CD4-positive, alpha-beta memory T cell (primary cell): ENCODE data around the gene CELSR1. TPM values are rescaled to one million over a fixed set of nuclear protein-coding genes. Genes with fewer than 3 reads are reported as not detected.

Experiments used
- CTCF ChIA-PET: fragments of 350-600 bp; sonication (Branson Sonifier 250); formaldehyde crosslinking; loops from one replicate; lab custom pipeline; 2021; ENCODE audit warnings: inconsistent platforms; ENCODE audit not compliant: partially characterized antibody; lab: Charles Lee
- POLR2A ChIA-PET: fragments of 350-600 bp; sonication (Branson Sonifier 250); formaldehyde crosslinking; loops from one replicate; lab custom pipeline; 2021; ENCODE audit not compliant: partially characterized antibody; lab: Charles Lee
- DNase-seq, 5 donors: peaks; one replicate each; pipeline versions ENCODE4 v3.0.0 to v3.0.0-alpha.2; 2020 to 2022; ENCODE audit warnings: mixed read lengths in 1 of 5
- H3K27ac ChIP-seq: one replicate; pipeline ENCODE4 v1.7.0; 2013; ENCODE audit warnings: low read depth, low read length
- H3K27me3 ChIP-seq: 2 replicates; pipeline ENCODE4 v1.7.0; 2013; ENCODE audit warnings: mild to moderate bottlenecking, low read length, moderate library complexity; ENCODE audit not compliant: insufficient read depth
- H3K36me3 ChIP-seq: 2 replicates; pipeline ENCODE4 v1.7.0; 2013; ENCODE audit warnings: mild to moderate bottlenecking, low read length, moderate library complexity; ENCODE audit not compliant: insufficient read depth
- H3K4me1 ChIP-seq: 2 replicates; pipeline ENCODE4 v1.7.0; 2013; ENCODE audit warnings: mild to moderate bottlenecking, low read length, moderate library complexity; ENCODE audit not compliant: insufficient read depth
- H3K4me3 ChIP-seq, 2 donors: one replicate each; pipeline ENCODE4 v1.7.0; 2013; ENCODE audit warnings: low read length in 2 of 2, mild to moderate bottlenecking in 1 of 2
- H3K9me3 ChIP-seq, 2 donors: one replicate each; pipeline ENCODE4 v1.7.0; 2013; ENCODE audit warnings: low read length in 2 of 2, control low read depth in 1 of 2; ENCODE audit not compliant: control insufficient read depth in 1 of 2
- H3K27ac Mint-ChIP-seq, 7 donors: one replicate each; pipeline ENCODE4 v1.8.0; 2020 to 2021; ENCODE audit warnings: mixed read lengths in 7 of 7, mild to moderate bottlenecking in 6 of 7, inconsistent platforms in 3 of 7, moderate library complexity in 3 of 7
- H3K27me3 Mint-ChIP-seq, 2 donors: one replicate each; pipeline ENCODE4 v1.8.0; 2020 to 2021; ENCODE audit warnings: mixed read lengths in 2 of 2
- H3K36me3 Mint-ChIP-seq, 2 donors: one replicate each; pipeline ENCODE4 v1.8.0; 2020 to 2021; ENCODE audit warnings: mixed read lengths in 2 of 2, inconsistent platforms in 1 of 2, mild to moderate bottlenecking in 1 of 2
- H3K4me1 Mint-ChIP-seq, 4 donors: one replicate each; pipeline ENCODE4 v1.8.0; 2020 to 2021; ENCODE audit warnings: mixed read lengths in 4 of 4, mild to moderate bottlenecking in 1 of 4
- H3K4me3 Mint-ChIP-seq, 8 donors: one replicate each; pipeline ENCODE4 v1.8.0; 2020 to 2021; ENCODE audit warnings: mixed read lengths in 8 of 8, mild to moderate bottlenecking in 7 of 8, moderate library complexity in 6 of 8, inconsistent platforms in 3 of 8
- H3K9me3 Mint-ChIP-seq, 8 donors: one replicate each; pipeline ENCODE4 v1.8.0; 2020 to 2021; ENCODE audit warnings: mixed read lengths in 8 of 8, mild to moderate bottlenecking in 5 of 8, inconsistent platforms in 3 of 8, moderate library complexity in 1 of 8
- intact Hi-C: fragments of 100-400 bp; cut with micrococcal nuclease; formaldehyde crosslinking; loops from one replicate; pipeline ENCODE4 v1.15.1; 2023
- polyA plus RNA-seq, 2 donors: library from polyadenylated mRNA; unstranded; fragments of 300-500 nt; fragmentation: Illumina TruSeq; gene quantifications; one replicate each; pipeline ENCODE4 v1.2.3, GENCODE V29; 2021
- total RNA-seq, 2 experiments: library from RNA; stranded (reverse); gene quantifications; one replicate each; pipeline ENCODE4 v1.2.3, GENCODE V29; 2021

The CELSR1 gene
- total and polyA plus RNA-seq, 4 experiments from 2014 or later = 0.47 to 1.1 (median 0.81) TPM

DNA sequence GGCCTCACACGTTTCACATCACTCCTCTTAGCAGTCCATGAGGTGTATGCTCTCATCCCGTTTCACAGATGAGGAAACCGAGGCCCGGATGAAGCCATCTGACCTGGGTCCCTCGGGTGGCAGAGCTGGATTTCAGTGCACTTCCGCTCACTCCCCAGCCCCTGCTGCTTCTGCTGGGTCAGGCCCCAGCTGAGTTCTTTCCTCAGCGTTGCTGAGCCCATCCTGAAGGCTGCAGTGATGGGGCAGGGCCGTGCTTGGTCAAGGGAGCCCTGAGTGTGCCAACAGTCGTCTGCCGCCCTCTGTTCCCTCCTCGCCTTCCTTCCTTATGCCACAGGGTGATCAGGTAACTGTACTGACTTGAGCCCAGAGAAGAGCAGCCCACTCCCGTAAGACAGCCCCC is 189.8 kb downstream of the CELSR1 start:
- Histone ChIP-seq H3K36me3 (peaks cover 83% of the 10 kb centered on the region), H3K9me3 (no peaks in the 10 kb centered on the region), H3K27ac (no peak overlapping the region), H3K27me3 (no peaks in the 10 kb centered on the region), H3K4me1 (no peaks in the 10 kb centered on the region), H3K4me3 (no peak overlapping the region)
- H3K27me3 Mint-ChIP-seq = no peaks in the 10 kb centered on the region
- H3K9me3 Mint-ChIP-seq = no peaks in the 10 kb centered on the region
- peaks cover 3 to 6% (median 5%) of the 10 kb centered on the region in 4 donors for H3K4me1 Mint-ChIP-seq
- ChIA-PET CTCF (no interaction called here), POLR2A (no interaction called here)
- DNase-seq = no peak
- peaks cover 60 to 86% of the 10 kb centered on the region in 2 donors for H3K36me3 Mint-ChIP-seq
- H3K4me3 Mint-ChIP-seq = no peak overlapping the region
- intact Hi-C loops = no loop called here
- no peak overlapping the region for H3K27ac Mint-ChIP-seq

GRCh38 chr22:46346680-46347405 is 190.6 kb downstream of the CELSR1 start:
- peaks cover 58 to 87% of the 10 kb centered on the region in 2 donors for H3K36me3 Mint-ChIP-seq
- DNase-seq = peak in 1 of 5 donors; percentile 16
- Histone ChIP-seq H3K36me3 (peaks cover 81% of the 10 kb centered on the region), H3K27ac (no peak overlapping the region), H3K27me3 (no peaks in the 10 kb centered on the region), H3K4me1 (no peaks in the 10 kb centered on the region), H3K9me3 (no peaks in the 10 kb centered on the region), H3K4me3 (no peak overlapping the region)
- POLR2A ChIA-PET = interaction anchor here (0.9 kb wide), 1 partner anchor 10 kb away, joined by 3 read pairs; no protein-coding TSS in a partner anchor
- intact Hi-C loops = no loop called here
- peaks cover 3 to 10% (median 5%) of the 10 kb centered on the region in 4 donors for H3K4me1 Mint-ChIP-seq
- CTCF ChIA-PET = no interaction called here
- H3K4me3 Mint-ChIP-seq = no peak overlapping the region
- H3K27me3 Mint-ChIP-seq = no peaks in the 10 kb centered on the region
- no peak overlapping the region for H3K27ac Mint-ChIP-seq
- no peaks in the 10 kb centered on the region for H3K9me3 Mint-ChIP-seq

GRCh38 chr22:46340676-46341075 is 196.7 kb downstream of the CELSR1 start:
- H3K27me3 ChIP-seq = no peaks in the 10 kb centered on the region
- intact Hi-C loops = no loop called here
- Mint-ChIP-seq H3K9me3 (no peaks in the 10 kb centered on the region), H3K36me3 (peaks cover 47 to 80% of the 10 kb centered on the region in 2 donors), H3K27me3 (no peaks in the 10 kb centered on the region), H3K4me3 (no peak overlapping the region), H3K27ac (no peak overlapping the region), H3K4me1 (peaks cover 29 to 46% (median 38%) of the 10 kb centered on the region in 4 donors)
- no peaks in the 10 kb centered on the region for H3K9me3 ChIP-seq
- H3K27ac ChIP-seq = no peak overlapping the region
- H3K4me1 ChIP-seq = peaks cover 17% of the 10 kb centered on the region
- DNase-seq = no peak
- no peak overlapping the region for H3K4me3 ChIP-seq
- peaks cover 57% of the 10 kb centered on the region for H3K36me3 ChIP-seq
- POLR2A ChIA-PET = no interaction called here
- CTCF ChIA-PET = interaction anchor here (0.8 to 1.0 kb wide), 2 partner anchors 176 to 346 kb away, joined by 3 read pairs; no protein-coding TSS in a partner anchor

GRCh38 chr22:46339956-46340355 is 197.5 kb downstream of the CELSR1 start:
- H3K27ac Mint-ChIP-seq = peak overlapping the region in 2 of 7 donors; percentile 10 to 74
- no peaks in the 10 kb centered on the region for H3K9me3 Mint-ChIP-seq
- peaks cover 55% of the 10 kb centered on the region for H3K36me3 ChIP-seq

GRCh38 chr22:46338636-46339035 is 198.8 kb downstream of the CELSR1 start:
- peaks cover 28 to 55% (median 42%) of the 10 kb centered on the region in 4 donors for H3K4me1 Mint-ChIP-seq
- peak overlapping the region in 2 of 8 donors; percentile 2 to 17 for H3K4me3 Mint-ChIP-seq

More at GRCh38 chr22:46339956-46340355, 197.5 kb downstream of the CELSR1 start:
- no peaks in the 10 kb centered on the region for H3K27me3 ChIP-seq
- H3K9me3 ChIP-seq = no peaks in the 10 kb centered on the region
- no peak for DNase-seq
- H3K4me1 Mint-ChIP-seq = peaks cover 29 to 51% (median 39%) of the 10 kb centered on the region in 4 donors
- no peak overlapping the region for H3K27ac ChIP-seq
- peaks cover 45 to 80% of the 10 kb centered on the region in 2 donors for H3K36me3 Mint-ChIP-seq
- H3K4me3 ChIP-seq = no peak overlapping the region
- ChIA-PET POLR2A (no interaction called here), CTCF (interaction anchor here (0.8 to 1.0 kb wide), 2 partner anchors 176 to 345 kb away, joined by 3 read pairs; no protein-coding TSS in a partner anchor)
- no peaks in the 10 kb centered on the region for H3K27me3 Mint-ChIP-seq
- peak overlapping the region in 1 of 8 donors; percentile 27 for H3K4me3 Mint-ChIP-seq
- H3K4me1 ChIP-seq = peaks cover 17% of the 10 kb centered on the region
- intact Hi-C loops = no loop called here

DNA sequence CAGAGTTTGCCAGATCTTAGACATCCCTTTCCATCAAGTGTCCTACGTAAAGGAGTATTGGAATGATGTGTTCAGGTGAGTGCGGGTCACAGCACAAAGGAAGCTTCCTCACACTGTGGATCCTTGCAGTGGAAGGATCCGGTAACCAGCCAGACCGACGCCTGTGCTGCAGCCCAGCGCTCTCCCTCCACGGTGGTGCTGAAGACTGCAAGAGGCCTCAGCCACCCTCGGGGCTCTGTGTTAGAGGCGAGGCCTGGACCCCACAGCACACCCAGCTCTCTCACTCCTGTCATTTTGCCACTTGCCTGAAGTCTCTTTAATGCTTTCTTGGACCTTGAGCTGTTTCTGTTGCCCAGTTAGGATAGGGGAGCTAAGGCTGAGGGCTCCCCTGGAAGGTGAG is 199.6 kb downstream of the CELSR1 start:
- no peak overlapping the region for H3K27ac Mint-ChIP-seq

More at GRCh38 chr22:46338636-46339035, 198.8 kb downstream of the CELSR1 start:
- peak overlapping the region in 3 of 7 donors; percentile 23 to 61 (median 32) for H3K27ac Mint-ChIP-seq
- H3K27ac ChIP-seq = no peak overlapping the region
- no peaks in the 10 kb centered on the region for H3K9me3 Mint-ChIP-seq
- H3K36me3 Mint-ChIP-seq = peaks cover 38 to 66% of the 10 kb centered on the region in 2 donors
- H3K27me3 Mint-ChIP-seq = no peaks in the 10 kb centered on the region
- ChIA-PET POLR2A (no interaction called here), CTCF (interaction anchor here (1.1 kb wide), 1 partner anchor 344 kb away, joined by 3 read pairs; no protein-coding TSS in a partner anchor)
- DNase-seq = no peak
- intact Hi-C loops = no loop called here
- H3K4me1 ChIP-seq = peaks cover 17% of the 10 kb centered on the region
- H3K4me3 ChIP-seq = no peak overlapping the region
- peaks cover 46% of the 10 kb centered on the region for H3K36me3 ChIP-seq
- H3K27me3 ChIP-seq = no peaks in the 10 kb centered on the region
- no peaks in the 10 kb centered on the region for H3K9me3 ChIP-seq

More for the DNA sequence above, 199.6 kb downstream of the CELSR1 start:
- no peak overlapping the region for H3K27ac ChIP-seq
- Mint-ChIP-seq H3K4me3 (peak overlapping the region in 5 of 8 donors; percentile 17 to 61 (median 20)), H3K4me1 (peaks cover 28 to 55% (median 41%) of the 10 kb centered on the region in 4 donors), H3K9me3 (no peaks in the 10 kb centered on the region), H3K27me3 (no peaks in the 10 kb centered on the region), H3K36me3 (peaks cover 37 to 60% of the 10 kb centered on the region in 2 donors)
- peaks cover 38% of the 10 kb centered on the region for H3K36me3 ChIP-seq
- no peaks in the 10 kb centered on the region for H3K9me3 ChIP-seq
- intact Hi-C loops = no loop called here
- no peak for DNase-seq
- ChIA-PET POLR2A (interaction anchor here (0.9 kb wide), 1 partner anchor 88 kb away, joined by 3 read pairs; the partner anchor contains the start of gene CDPF1), CTCF (interaction anchor here (1.6 kb wide), 1 partner anchor 30 kb away, joined by 5 read pairs; no protein-coding TSS in a partner anchor)
- H3K4me1 ChIP-seq = peaks cover 17% of the 10 kb centered on the region
- no peak overlapping the region for H3K4me3 ChIP-seq
- no peaks in the 10 kb centered on the region for H3K27me3 ChIP-seq
